Ovary (tissue), 3 donors: Measurements from ENCODE around the gene HGF.
"Not testable (repeated sequence)": the region's sequence is repeated elsewhere in the genome, so short reads cannot be mapped to it uniquely, and the experiment has no call there.

Experiments
- EP300 ChIP-seq: sonication (generic); formaldehyde crosslinking; IDR thresholded peaks from one replicate; pipeline ENCODE4 v1.6.1; 2017; ENCODE audit warnings: antibody characterized with exemption
- POLR2A ChIP-seq: fragments of 450-650 bp; IDR thresholded peaks from one replicate; pipeline ENCODE4 v1.6.1; 2017; ENCODE audit warnings: antibody characterized with exemption, mild to moderate bottlenecking, moderate library complexity
- TF ChIP-seq, protein P1 (sequence below), 3 donors: fragments of 450-650 bp in 2 of 3; fragments of 200-600 bp in 1 of 3; IDR thresholded peaks; one replicate each; pipeline versions ENCODE4 v1.5.1 to v1.8.0; 2016 to 2022; ENCODE audit warnings: antibody characterized with exemption in 3 of 3, mild to moderate bottlenecking in 1 of 3
- donor health status: DM: no; HTN: no; CAD: no.

DNA sequence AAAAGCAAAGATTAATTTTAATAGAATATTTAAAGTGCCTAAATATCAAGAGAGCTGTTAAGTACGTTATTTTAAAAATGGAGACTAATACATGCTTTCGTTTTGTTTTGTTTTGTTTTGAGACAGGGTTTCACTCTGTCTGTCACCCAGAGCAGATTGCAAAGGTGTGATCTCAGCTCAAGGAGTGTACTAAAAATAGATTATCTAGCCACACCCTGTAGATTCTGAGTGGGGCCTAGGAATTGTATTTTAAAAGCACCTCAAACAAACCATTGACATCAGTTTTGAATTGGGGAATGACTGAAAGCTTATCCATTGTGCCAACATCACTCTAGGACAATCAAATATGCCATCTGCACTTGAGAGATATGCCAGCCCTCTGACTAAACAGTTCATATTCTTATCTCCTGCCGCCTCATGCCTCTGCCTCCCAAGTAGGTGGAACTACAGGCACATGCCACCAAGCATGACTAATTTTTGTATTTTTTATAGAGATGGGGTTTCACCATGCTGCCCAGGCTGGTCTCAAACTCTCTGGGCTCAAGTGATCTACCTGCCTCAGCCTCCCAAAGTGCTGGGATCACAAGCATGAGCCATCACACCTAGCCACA is 43.1 kb upstream of the HGF start:
- TF ChIP-seq, protein P1, sequence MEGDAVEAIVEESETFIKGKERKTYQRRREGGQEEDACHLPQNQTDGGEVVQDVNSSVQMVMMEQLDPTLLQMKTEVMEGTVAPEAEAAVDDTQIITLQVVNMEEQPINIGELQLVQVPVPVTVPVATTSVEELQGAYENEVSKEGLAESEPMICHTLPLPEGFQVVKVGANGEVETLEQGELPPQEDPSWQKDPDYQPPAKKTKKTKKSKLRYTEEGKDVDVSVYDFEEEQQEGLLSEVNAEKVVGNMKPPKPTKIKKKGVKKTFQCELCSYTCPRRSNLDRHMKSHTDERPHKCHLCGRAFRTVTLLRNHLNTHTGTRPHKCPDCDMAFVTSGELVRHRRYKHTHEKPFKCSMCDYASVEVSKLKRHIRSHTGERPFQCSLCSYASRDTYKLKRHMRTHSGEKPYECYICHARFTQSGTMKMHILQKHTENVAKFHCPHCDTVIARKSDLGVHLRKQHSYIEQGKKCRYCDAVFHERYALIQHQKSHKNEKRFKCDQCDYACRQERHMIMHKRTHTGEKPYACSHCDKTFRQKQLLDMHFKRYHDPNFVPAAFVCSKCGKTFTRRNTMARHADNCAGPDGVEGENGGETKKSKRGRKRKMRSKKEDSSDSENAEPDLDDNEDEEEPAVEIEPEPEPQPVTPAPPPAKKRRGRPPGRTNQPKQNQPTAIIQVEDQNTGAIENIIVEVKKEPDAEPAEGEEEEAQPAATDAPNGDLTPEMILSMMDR (IDR thresholded peaks at IDR 0.05): not testable (repeated sequence)
- TF ChIP-seq POLR2A, EP300: not testable (repeated sequence)
